GM23338 (cell line): Measurements from ENCODE around the gene ZNF226. TPM values are rescaled to one million over a fixed set of nuclear protein-coding genes. Genes with fewer than 3 reads are reported as not detected.

Experiments
- polyA plus RNA-seq: library from polyadenylated mRNA; unstranded; fragments of >200 nt; fragmentation: Nextera tagmentation; extraction: Ambion mirVana; gene quantifications from 2 replicates; pipeline ENCODE4 v1.2.1, GENCODE V29; 2016
- total RNA-seq: library from RNA; depleted of rRNA; stranded (reverse); fragments of >200 nt; shearing (Covaris generic); gene quantifications from 2 replicates; pipeline ENCODE4 v1.2.3, GENCODE V29; 2014; rRNA removed

ZNF226 gene
- total and polyA plus RNA-seq, 2 experiments from 2014 or later = 10.5 to 11.7 TPM

Other genes starting within 250 kb of the ZNF226 start
- 9.6 and 13.2 TPM in 2 replicates for gene ZNF45, start 229.8 kb upstream of the ZNF226 start, total RNA-seq
- gene ZNF45, start 229.8 kb upstream of the ZNF226 start, polyA plus RNA-seq = 3.3 and 4.1 TPM in 2 replicates
- 9.2 and 14.0 TPM in 2 replicates for gene ZNF221, start 213.9 kb upstream of the ZNF226 start, total RNA-seq
- gene ZNF221, start 213.9 kb upstream of the ZNF226 start, polyA plus RNA-seq = 1.5 and 1.6 TPM in 2 replicates
- 6.0 and 7.8 TPM in 2 replicates for gene ZNF155, start 180.9 kb upstream of the ZNF226 start, total RNA-seq
- 2.9 and 3.8 TPM in 2 replicates for gene ZNF155, start 180.9 kb upstream of the ZNF226 start, polyA plus RNA-seq
- 2.2 and 2.6 TPM in 2 replicates for gene ZNF230, start 162.1 kb upstream of the ZNF226 start, total RNA-seq
- 1.8 and 1.9 TPM in 2 replicates for gene ZNF230, start 162.1 kb upstream of the ZNF226 start, polyA plus RNA-seq
- 2.3 and 3.4 TPM in 2 replicates for gene ZNF222, start 139.7 kb upstream of the ZNF226 start, total RNA-seq
- 2.6 and 2.8 TPM in 2 replicates for gene ZNF222, start 139.7 kb upstream of the ZNF226 start, polyA plus RNA-seq
- 5.8 and 8.2 TPM in 2 replicates for gene ZNF223, start 113.1 kb upstream of the ZNF226 start, total RNA-seq
- 3.3 TPM in 2 replicates for gene ZNF223, start 113.1 kb upstream of the ZNF226 start, polyA plus RNA-seq
- 3.1 and 4.0 TPM in 2 replicates for gene ZNF284, start 92.9 kb upstream of the ZNF226 start, total RNA-seq
- gene ZNF284, start 92.9 kb upstream of the ZNF226 start, polyA plus RNA-seq = 1.4 and 1.5 TPM in 2 replicates
- gene ZNF224, start 70.7 kb upstream of the ZNF226 start, total RNA-seq = 15.8 and 16.5 TPM in 2 replicates
- 5.9 and 9.4 TPM in 2 replicates for gene ZNF224, start 70.7 kb upstream of the ZNF226 start, polyA plus RNA-seq
- 3.8 and 4.8 TPM in 2 replicates for gene ZNF225, start 51.7 kb upstream of the ZNF226 start, total RNA-seq
- gene ZNF225, start 51.7 kb upstream of the ZNF226 start, polyA plus RNA-seq = 1.8 TPM in 2 replicates
- gene ZNF234, start 23.5 kb upstream of the ZNF226 start, total RNA-seq = 8.3 TPM in 2 replicates
- gene ZNF234, start 23.5 kb upstream of the ZNF226 start, polyA plus RNA-seq = 3.7 and 4.7 TPM in 2 replicates
- 14.5 and 18.2 TPM in 2 replicates for gene ZNF227, start 47.4 kb downstream of the ZNF226 start, total RNA-seq
- 6.6 and 8.7 TPM in 2 replicates for gene ZNF227, start 47.4 kb downstream of the ZNF226 start, polyA plus RNA-seq
- 1.8 and 4.2 TPM in 2 replicates for gene ZNF233, start 94.8 kb downstream of the ZNF226 start, total RNA-seq
- gene ZNF233, start 94.8 kb downstream of the ZNF226 start, polyA plus RNA-seq = 2.5 and 2.7 TPM in 2 replicates
- 3.8 and 5.0 TPM in 2 replicates for gene ZNF235, start 139.9 kb downstream of the ZNF226 start, total RNA-seq
- 3.4 and 5.1 TPM in 2 replicates for gene ZNF235, start 139.9 kb downstream of the ZNF226 start, polyA plus RNA-seq
- 4.2 and 4.6 TPM in 2 replicates for gene ZNF112, start 191.6 kb downstream of the ZNF226 start, total RNA-seq
- gene ZNF112, start 191.6 kb downstream of the ZNF226 start, polyA plus RNA-seq = 1.4 and 3.0 TPM in 2 replicates
- gene ZNF285, start 236.5 kb downstream of the ZNF226 start, total RNA-seq = 1.2 and 3.4 TPM in 2 replicates
- 1.3 and 1.7 TPM in 2 replicates for gene ZNF285, start 236.5 kb downstream of the ZNF226 start, polyA plus RNA-seq